SIG-M5 (cell line): ENCODE measurements around the gene CHST14.

Source experiments
- DNase-seq: peaks from one replicate; lab custom pipeline; 2025; lab: John Stamatoyannopoulos, UW

The CHST14 gene

DNA sequence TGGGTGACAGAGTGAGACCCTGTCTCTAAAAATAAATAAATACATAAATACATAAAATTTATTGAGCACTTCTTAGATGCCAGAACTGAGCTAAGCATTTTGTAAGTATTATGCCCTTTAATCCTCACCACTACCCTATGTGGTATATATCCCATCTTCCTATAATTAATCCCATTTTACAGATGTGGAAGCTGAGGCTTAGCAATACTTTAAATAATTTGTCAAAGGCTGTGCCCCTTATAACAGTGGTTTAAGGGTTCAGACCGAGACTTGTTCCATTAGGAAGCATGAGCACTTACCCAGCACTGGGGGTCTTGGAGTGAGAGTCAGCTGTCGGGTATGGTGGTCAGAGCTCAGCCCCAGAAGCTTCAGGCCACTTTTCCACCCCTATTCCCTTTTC lies 7.5 kb upstream of the CHST14 start:
- DNase-seq: no peak

DNA sequence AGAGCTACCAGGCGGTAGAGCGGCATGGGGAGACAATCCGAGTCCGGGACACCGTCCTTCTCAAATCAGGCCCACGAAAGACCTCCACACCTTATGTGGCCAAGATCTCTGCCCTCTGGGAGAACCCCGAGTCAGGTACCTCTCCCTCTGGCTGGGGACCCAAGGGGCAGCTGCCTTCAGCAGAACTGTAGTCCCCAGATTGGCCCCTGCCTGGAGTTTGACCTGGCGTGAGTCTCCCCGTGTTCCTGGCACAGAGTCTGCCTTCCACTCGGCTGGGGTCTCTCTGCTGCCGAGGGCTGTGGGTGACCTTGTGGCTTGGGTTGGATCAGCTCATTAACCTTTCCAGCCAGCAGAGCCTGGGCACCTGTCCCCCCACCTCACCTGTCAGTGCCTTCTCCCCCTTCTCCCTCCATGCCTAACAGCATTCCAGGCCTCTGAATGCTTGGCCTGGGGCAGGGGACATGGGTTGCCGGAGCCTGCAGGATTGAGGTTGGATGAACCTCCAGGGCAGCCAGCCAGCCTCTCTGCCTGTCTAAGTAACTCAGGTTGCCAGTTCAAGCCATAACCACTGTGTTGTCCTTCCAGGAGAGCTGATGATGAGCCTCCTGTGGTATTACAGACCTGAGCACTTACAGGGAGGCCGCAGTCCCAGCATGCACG lies 6.8 kb upstream of the CHST14 start:
- no peak for DNase-seq

DNA sequence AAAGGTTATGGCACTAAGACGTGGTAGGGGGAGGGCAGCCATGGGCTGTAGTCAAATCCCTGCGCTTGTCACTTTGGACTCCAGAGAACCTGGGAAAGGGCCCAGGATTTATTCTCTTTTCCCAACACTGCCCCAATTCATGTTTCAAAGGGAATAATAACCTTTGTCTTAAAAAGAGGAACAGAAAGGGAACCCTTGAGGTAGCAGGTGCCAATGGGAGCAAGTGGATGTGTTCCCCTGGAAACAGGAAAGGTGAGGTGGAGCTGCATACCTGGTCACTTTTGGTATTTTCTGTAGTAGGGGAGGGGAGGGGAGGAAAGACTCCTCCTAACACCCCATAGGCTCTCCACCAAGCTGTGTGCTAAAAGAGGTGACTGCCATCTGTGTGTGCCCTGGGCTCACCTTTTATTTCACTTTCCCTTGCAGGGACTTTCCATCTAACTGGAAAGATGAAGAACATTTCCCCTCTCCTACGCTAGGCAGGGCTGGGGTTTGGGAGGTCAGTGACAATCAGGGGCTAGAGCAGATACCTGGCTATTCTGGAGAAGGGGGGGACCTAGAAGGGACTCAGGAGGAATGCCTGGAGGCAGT lies 6.1 kb upstream of the CHST14 start:
- no peak for DNase-seq

DNA sequence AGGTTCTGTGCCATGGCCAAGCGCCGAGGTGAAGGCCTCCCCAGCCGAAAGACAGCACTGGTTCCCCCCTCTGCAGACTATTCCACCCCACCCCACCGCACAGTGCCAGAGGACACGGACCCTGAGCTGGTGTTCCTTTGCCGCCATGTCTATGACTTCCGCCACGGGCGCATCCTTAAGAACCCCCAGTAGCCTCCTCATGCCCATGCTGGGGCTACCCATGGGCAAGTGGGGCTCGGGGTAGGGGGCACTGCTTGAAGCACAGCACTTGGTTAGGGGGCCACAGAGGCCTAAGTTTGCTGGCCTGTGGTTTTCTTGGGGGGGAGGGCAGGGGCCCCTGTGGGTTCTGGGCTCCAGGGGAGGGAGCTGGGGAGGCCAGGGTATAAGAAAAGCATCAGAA lies 4.8 kb upstream of the CHST14 start:
- DNase-seq: no peak

DNA sequence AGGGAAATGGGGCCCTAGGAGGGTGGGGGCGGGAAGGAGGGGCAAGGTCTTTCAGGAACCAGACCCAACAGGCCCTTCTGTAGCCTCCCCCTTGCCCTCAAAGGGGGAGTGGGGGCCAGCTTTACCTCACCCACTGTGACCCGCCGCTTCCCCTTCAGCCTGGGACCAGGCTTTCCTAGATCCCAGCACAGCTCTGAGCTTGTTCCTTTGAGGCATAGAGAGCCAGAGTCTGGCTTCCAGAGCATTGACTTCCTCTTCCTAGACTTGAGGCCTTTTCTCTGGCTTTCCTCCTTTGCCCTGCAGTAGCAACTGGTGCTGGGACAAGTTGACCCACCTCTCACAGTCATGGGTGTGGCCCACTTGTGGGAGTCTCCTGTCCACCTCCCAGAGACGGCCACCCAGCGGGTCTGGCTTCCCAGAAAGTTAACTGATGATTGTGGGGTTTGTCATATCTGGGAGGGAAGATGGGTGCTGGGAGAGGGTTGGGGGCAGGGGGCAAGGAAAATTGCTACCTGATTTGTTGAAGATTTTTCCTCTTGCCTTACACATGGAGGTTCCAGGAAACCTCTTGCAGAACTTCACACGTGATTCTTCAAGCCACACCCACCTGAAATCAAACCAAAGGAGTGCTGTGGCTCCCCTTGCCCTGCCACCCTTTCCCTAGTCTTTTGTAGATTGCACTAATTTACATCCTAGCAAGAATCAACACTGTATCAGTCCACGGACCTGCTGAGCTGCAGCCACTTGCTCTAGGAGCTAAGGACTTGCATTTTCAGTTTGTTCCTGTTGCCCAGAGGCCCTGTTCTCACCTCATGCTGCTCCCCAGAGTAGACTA lies 4.1 kb upstream of the CHST14 start:
- no peak for DNase-seq

DNA sequence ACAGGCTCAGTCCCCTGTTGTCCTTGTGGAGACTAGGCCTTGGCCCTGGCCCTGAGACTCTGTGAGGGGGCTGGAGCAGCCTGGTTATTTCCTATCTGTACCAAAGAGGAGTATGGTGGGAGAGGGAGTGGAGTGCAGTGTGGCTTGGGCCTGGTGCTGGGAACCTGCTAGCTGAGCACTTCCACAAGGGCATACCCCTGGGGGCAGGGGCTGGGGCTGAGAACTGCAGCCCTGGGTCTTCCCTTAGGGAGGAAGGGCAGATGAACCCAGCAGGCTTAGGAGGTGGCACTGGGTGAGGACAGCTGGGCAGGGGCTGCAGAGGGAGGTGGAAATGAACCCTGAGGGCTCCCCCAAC lies 3.5 kb upstream of the CHST14 start:
- no peak for DNase-seq

DNA sequence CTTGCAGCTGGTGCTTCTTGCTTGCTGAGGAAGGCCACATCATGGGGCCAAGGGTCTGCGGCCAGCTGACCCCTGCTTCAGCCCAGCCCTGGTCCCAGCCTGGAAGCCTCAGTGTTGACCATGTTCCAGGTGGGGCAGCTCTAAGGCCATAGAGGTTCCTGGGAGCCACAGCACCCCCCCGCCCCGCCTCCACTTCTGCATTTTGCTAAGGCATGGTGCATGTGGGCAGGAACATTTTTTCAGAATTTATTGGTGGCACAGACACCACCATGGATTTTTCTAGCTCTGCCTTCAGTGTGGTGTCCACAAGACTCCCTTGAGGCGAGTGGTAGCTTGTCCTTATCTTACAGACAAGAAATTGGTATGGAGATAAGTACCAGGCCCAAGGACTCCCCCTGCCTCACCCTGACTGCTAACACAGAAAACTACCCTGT lies 1.9 kb upstream of the CHST14 start:
- DNase-seq: no peak

DNA sequence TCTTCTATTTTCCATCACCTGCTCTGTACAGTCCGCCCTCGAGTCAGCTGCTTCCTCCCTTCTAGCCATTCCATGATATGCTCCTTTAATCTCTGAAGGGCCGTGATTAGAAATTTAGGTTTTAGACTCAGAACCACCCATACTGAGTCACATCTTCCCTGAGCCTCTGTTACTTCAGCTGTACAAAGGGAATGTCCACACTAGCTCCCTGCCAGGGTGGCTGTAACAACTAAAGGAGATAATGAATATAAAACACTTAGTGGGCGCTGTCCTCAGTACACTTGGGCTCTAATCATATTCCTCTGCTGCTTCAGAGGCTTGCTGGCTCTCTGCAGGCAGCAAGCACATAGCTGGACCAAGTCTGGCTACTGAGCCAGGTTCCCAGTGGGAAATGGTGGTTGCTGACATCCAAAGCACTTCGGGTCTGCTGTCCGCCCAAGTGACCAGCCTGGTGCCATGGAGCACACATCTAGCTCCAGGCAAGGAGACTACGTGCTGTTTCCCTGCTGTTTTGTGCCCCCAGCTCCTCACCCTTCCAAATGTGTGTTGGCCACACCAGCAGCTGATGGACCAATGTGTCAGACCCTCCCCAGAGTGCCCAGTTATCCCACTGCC lies 901 bp upstream of the CHST14 start:
- DNase-seq: no peak

DNA sequence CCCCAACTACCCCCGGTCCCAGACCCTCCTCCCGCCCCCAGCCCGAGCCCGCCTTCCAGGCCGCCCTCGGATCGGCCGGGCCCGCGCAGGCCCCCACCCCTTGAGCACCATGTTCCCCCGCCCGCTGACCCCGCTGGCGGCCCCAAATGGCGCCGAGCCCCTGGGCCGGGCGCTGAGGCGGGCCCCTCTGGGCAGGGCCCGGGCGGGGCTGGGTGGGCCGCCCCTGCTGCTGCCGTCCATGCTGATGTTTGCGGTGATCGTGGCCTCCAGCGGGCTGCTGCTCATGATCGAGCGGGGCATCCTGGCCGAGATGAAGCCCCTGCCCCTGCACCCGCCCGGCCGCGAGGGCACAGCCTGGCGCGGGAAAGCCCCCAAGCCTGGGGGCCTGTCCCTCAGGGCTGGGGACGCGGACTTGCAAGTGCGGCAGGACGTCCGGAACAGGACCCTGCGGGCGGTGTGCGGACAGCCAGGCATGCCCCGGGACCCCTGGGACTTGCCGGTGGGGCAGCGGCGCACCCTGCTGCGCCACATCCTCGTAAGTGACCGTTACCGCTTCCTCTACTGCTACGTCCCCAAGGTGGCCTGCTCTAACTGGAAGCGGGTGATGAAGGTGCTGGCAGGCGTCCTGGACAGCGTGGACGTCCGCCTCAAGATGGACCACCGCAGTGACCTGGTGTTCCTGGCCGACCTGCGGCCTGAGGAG lies 472 bp downstream of the CHST14 start:
- DNase-seq: no peak

DNA sequence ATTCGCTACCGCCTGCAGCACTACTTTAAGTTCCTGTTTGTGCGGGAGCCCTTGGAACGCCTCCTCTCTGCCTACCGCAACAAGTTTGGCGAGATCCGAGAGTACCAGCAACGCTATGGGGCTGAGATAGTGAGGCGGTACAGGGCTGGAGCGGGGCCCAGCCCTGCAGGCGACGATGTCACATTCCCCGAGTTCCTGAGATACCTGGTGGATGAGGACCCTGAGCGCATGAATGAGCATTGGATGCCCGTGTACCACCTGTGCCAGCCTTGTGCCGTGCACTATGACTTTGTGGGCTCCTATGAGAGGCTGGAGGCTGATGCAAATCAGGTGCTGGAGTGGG lies 995 bp downstream of the CHST14 start:
- DNase-seq: no peak

DNA sequence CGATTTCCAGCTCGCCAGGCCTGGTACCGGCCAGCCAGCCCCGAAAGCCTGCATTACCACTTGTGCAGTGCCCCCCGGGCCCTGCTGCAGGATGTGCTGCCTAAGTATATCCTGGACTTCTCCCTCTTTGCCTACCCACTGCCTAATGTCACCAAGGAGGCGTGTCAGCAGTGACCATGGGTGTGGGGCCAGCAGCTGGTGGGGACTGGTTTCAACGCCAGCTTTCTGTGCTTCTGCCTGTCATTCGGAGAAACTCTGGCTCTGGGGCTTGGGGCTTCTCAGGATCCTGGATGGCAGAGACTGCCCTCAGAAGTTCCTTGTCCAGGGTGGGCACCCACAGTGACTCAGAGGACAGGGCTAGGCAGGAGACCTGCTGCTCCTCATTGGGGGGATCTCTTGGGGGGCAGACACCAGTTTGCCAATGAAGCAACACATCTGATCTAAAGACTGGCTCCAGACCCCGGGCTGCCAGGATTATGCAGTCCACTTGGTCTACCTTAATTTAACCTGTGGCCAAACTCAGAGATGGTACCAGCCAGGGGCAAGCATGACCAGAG lies 1.5 kb downstream of the CHST14 start:
- no peak for DNase-seq

DNA sequence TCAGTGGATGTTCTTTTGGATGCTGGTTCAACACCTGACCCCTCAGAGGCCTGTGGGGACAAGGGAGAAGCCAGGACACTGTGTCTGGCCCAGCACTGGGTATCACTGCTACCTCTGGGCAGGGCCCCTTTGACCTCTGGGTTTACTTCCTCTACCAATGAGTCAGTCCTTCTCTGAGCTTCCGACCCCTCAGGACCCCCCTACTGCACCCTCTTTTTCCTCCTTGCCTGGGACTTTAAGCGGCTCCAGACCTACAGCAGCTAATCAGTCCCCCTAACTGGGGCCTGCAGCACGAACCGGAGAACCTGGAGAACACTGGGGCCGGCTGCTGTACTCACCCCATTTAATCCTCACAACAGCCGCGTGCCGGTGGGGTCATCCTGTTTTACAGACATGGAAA lies 3.8 kb downstream of the CHST14 start:
- DNase-seq: no peak

DNA sequence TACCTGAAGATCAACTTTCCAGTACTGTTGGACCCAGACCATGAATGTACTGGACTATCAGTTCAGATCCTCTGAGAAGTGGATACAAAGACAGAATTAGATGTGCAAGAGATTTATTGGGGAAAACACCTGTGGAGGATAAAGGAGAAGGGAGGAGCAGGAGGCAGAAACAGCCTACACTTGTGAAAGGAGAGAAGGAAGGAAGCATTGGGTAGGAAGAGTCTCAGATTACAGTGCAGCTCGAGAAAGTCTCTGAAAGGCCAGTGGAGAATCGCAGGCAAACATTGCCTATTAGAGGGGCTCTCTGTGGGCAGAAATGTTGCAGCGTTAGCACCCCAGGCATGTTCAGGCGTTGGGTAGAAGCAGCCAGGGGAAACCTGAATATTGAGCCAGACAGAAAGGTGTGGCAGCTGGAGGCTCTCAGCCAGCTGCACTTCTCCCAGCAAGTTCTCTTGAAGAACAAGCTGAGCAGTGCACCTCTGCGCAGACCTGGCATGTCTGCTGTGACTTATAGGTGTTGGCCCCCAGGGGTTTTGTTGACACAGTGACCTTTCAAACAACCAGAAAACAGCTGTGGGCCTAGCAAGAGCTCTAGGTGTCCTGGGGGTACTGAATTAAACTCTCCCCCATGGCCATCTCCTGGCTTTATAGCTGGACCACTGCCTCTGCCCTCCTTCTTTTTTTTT lies 7.0 kb downstream of the CHST14 start:
- DNase-seq: no peak

DNA sequence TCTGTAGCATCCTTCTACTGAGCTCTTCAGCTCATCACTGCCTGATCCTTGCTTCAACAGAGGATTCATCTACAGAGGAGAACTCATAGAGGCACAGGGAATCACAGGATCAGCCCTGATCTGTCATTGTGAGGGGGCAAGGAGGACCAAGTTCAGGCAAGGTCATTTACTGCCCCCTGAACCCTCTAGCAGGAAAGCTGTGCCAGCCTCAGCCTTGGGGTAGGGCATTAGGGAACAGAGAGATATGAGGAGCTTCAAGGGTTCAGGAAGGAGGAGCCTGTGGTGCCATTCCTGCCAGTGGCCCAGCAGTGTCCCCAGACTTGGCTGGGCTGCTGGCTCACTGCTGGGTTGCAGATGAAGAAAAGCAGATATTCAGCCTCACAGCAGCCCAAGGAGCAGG lies 8.2 kb downstream of the CHST14 start:
- no peak for DNase-seq

DNA sequence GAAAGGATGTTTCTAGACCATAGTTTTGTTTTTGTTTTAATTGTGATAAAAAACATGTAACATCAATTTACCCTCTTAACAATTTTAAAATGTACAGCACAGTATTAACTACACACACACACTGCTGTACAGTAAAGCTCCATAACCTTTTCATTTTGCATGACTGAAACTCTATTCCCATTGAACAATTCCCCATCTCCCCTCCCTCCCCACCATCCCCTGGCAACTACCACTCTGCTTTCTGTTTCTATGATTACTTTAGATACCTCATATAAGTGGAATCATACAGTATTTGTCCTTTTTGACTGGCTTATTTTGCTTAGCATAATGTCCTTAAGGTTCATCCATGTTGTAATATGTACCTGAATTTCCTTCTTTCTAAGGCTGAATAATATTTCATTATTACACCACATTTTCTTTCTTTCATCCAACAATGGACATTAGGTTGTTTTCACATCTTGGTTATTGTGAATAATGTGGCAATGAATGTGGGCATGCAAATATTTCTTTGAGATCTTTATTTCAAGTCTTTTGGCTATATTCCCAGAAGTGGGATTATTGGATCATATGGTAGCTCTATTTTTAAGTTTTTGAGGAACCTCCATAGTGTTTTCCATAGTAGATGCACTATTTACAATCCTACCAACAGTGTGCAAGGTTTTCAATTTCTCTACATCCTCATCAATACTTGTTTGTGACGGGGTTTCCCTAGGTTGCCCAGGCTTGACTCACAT lies 10.7 kb downstream of the CHST14 start:
- no peak for DNase-seq

DNA sequence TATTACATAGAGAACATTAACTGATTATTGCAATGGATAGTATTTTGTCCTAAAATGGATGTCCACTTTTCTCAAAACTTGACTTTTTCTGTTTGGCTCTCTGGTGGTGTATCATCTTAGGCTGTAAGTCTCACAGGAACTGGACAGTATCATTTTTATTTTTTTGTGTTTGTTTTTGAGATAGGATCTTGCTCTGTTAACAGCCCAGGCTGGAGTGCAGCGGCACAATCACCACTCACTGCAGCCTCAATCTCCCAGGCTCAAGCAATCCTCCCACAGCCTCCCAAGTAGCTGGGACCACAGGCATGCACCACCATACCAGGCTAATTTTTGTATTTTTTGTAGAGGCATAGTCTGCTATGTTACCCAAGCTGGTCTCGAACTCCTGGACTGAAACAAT lies 13.1 kb downstream of the CHST14 start:
- DNase-seq: no peak

DNA sequence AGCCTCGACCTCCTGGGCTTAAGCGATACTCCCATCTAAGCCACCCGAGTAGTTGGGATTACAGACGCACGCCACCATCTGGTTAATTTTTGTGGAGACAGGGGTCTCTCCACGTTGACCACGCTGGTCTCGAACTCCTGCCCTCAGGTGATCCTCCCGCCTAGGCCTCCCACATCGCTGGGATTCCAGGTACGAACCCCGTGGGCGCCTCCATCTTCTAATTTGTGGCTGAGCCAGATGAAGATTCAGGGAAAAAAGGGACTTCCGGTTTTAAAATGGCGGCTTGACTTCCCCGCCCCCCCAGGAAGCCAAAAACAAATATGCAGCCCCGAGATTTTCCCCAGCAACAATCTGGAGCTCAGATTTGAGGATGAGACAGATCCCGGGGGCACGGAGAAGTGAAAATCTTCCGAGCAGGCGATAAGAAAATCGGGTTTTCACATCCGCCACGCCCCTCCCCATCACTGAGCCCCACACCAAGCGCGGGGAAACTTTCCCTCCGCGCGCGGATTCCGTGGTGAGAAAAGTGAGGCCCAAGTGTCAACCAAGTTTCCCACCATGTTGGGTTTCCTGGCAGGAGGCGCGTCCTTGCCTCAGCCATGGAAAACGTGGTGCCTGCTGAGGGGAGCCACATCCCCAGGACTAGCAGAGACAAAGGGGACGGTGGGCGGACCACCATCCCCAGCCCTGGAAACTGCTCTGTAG lies 15.4 kb downstream of the CHST14 start:
- DNase-seq: no peak

DNA sequence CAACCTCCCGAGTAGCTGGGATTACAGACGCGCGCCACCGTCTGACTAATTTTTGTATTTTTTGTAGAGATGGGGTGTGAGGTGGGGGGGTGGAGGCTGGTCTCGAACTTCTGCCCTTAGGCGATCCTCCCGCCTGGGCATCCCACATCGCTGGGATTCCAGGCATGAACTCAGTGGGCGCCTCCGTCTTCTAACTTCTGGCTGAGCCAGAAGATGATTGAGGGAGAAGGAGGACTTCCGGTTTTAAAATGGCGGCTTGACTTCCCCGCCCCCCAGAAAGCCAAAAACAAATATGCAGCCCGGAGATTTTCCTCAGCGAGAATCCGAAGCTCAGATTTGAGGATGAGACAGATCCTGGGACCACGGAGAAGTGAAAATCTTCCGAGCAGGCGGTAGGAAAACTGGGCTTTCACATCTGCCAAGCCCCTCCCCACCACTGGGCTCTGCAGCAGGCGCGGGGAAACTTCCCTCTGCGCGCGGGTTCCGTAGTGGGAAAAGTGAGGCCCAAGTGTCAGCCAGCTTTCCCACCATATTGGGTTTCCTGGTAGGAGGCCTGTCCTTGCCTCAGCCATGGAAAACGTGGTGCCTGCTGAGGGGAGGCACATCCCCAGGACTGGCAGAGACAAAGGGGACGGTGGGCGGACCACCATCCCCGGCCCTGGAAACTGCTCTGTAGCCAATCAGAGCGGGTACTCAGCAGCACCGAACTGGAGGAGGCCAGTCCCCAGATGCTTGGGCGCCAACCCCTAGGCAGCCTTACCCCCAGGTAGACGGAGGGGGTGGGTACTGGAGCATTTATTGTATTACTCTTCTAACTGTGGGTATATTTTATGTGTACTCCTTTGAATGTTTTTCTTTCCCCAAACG lies 17.3 kb downstream of the CHST14 start:
- no peak for DNase-seq
